ENCODE measurements around the gene SFT2D3.
A peak's percentile ranks its signal among the peaks of the same experiment; 100 is the strongest.

SFT2D3 gene

GRCh38 chr2:127701193-127701650, at the start of gene SFT2D3:
TSS of gene SFT2D3 (plus strand) at chr2:127701497. CDS start at chr2:127701529, 32 bp downstream.
- peak; percentile 91 to 94 for DNase-seq

GRCh38 chr2:127651971-127652550, 49.2 kb upstream of the SFT2D3 start:
- DNase-seq: no peak

GRCh38 chr2:127652786-127653357, 48.4 kb upstream of the SFT2D3 start:
- no peak for DNase-seq

- DNase-seq: no peak
These were observed 47.7 kb upstream of the SFT2D3 start for GRCh38 chr2:127653421-127654083.

- DNase-seq: no peak
These were observed 47.0 kb upstream of the SFT2D3 start for GRCh38 chr2:127654084-127654837.

GRCh38 chr2:127654838-127655175, 46.5 kb upstream of the SFT2D3 start:
- DNase-seq: no peak

GRCh38 chr2:127655209-127656073, 45.9 kb upstream of the SFT2D3 start:
- DNase-seq: no peak

- DNase-seq: no peak
These were observed 44.6 kb upstream of the SFT2D3 start for GRCh38 chr2:127656569-127657231.

- no peak for DNase-seq
These were observed 44.1 kb upstream of the SFT2D3 start for GRCh38 chr2:127657232-127657595.

GRCh38 chr2:127658146-127658545, 43.2 kb upstream of the SFT2D3 start:
- DNase-seq: no peak

- no peak for DNase-seq
These were observed 42.5 kb upstream of the SFT2D3 start for GRCh38 chr2:127658641-127659407.

GRCh38 chr2:127659408-127660290, 41.6 kb upstream of the SFT2D3 start:
- no peak for DNase-seq

GRCh38 chr2:127660291-127660578, 41.1 kb upstream of the SFT2D3 start:
- no peak for DNase-seq

GRCh38 chr2:127661072-127661649, 40.1 kb upstream of the SFT2D3 start:
- no peak for DNase-seq

- no peak for DNase-seq
These were observed 39.3 kb upstream of the SFT2D3 start for GRCh38 chr2:127661949-127662510.

GRCh38 chr2:127662937-127663565, 38.2 kb upstream of the SFT2D3 start:
- no peak for DNase-seq

- no peak for DNase-seq
These were observed 37.7 kb upstream of the SFT2D3 start for GRCh38 chr2:127663566-127664064.

- no peak for DNase-seq
These were observed 37.0 kb upstream of the SFT2D3 start for GRCh38 chr2:127664065-127664894.
